ENCODE results near the gene ENAM. TPM values are rescaled to one million over a fixed set of nuclear protein-coding genes. Genes with fewer than 3 reads are reported as not detected.

Gene ENAM
- total RNA-seq, 1 experiment from 2014 or later, result not detected

DNA sequence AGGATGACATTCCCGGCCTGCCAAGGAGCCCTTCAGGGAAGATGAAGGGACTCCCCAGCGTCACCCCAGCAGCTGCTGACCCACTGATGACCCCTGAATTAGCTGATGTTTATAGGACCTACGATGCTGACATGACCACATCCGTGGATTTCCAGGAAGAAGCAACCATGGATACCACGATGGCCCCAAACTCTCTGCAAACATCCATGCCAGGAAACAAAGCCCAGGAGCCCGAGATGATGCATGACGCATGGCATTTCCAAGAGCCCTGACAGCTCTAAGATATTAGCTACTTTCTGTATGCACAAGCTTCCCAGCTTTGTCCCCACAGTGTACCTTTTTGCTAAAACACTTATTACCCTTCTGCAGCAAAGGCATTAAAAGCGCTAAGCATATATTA, 22.1 kb upstream of the ENAM start:
- Histone ChIP-seq H3K9me2 (ENCODE audit: insufficient read depth) (no peaks in the 10 kb centered on the region), H3K9ac (ENCODE audit: low read length) (no peak overlapping the region), H3K4me2 (ENCODE audit: low read length) (no peak overlapping the region), H3K36me3 (ENCODE audit: control insufficient read depth in 1 of 2, insufficient read depth in 2 of 2, low read length in 2 of 2) (no peaks in the 10 kb centered on the region), H2AFZ (ENCODE audit: low read depth, low read length, poor library complexity, severe bottlenecking) (no peak overlapping the region), H3K9me3 (ENCODE audit: control insufficient read depth in 1 of 2, insufficient read depth in 1 of 2, low read depth in 1 of 2, low read length in 2 of 2) (no peaks in the 10 kb centered on the region), H3K27me3 (ENCODE audit: insufficient read depth, low read length) (no peaks in the 10 kb centered on the region), H3K79me2 (ENCODE audit: insufficient read depth, low read length) (no peaks in the 10 kb centered on the region), H3K4me3 (replicated peaks in 1 of 2; ENCODE audit: low read depth in 1 of 2, low read length in 2 of 2) (no peak overlapping the region), H3K27ac (ENCODE audit: low read depth, low read length) (no peak overlapping the region), H3K4me1 (ENCODE audit: control insufficient read depth in 1 of 2, insufficient read depth in 2 of 2, low read length in 2 of 2) (no peaks in the 10 kb centered on the region), H4K20me1 (ENCODE audit: insufficient read depth) (no peaks in the 10 kb centered on the region)
- no TSS peak for BruUV-seq (replicated peaks)
- TF ChIP-seq, protein P1, sequence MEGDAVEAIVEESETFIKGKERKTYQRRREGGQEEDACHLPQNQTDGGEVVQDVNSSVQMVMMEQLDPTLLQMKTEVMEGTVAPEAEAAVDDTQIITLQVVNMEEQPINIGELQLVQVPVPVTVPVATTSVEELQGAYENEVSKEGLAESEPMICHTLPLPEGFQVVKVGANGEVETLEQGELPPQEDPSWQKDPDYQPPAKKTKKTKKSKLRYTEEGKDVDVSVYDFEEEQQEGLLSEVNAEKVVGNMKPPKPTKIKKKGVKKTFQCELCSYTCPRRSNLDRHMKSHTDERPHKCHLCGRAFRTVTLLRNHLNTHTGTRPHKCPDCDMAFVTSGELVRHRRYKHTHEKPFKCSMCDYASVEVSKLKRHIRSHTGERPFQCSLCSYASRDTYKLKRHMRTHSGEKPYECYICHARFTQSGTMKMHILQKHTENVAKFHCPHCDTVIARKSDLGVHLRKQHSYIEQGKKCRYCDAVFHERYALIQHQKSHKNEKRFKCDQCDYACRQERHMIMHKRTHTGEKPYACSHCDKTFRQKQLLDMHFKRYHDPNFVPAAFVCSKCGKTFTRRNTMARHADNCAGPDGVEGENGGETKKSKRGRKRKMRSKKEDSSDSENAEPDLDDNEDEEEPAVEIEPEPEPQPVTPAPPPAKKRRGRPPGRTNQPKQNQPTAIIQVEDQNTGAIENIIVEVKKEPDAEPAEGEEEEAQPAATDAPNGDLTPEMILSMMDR (IDR thresholded peaks at IDR 0.05 in 2 of 3, conservative IDR thresholded peaks at IDR 0.05 in 1 of 3; ENCODE audit: borderline replicate concordance in 1 of 3, insufficient read depth in 1 of 3, low read depth in 2 of 3, low read length in 2 of 3), result no peak
- CTCF ChIA-PET, result no interaction called here
- no peak for ATAC-seq
- RAD21 ChIA-PET (ENCODE audit: low non-redundant PET in 1 of 2, low total read pairs in 2 of 2, uncharacterized antibody in 2 of 2, unreplicated experiment in 2 of 2), result no interaction called here
- intact Hi-C loops (cut with micrococcal nuclease), result loop anchor here (10.0 kb wide), 3 partner anchors 408 to 1858 kb away; no protein-coding TSS in a partner anchor
- POLR2A ChIA-PET, result no interaction called here
- DNase-seq (ENCODE audit: low read depth, low spot score), result no peak

DNA sequence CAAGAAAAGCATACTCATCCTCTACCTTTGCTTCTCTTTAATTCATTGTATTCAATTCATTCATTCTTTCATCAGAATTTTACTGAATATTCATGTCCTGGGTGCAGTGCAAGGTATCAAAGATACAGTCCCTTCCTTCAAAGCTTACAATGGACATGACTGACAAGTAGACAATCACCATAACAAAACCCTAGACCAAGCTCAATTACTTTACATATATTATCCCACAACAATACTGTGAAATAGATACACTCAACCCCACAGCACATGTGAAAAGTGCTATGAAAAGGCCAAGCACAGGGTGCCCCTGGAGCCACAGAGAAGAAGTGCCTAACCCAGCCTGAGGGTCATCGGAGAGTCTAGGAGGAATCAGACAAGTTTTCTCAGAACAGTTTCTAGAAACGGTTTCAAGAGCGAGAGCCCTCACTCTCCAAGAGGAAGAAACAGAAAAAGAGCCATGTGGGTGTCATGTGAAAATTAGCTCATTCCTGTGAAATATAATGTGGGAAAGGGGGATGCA, 21.1 kb upstream of the ENAM start:
- Histone ChIP-seq H2AFZ (ENCODE audit: low read depth, low read length, poor library complexity, severe bottlenecking) (no peak overlapping the region), H4K20me1 (ENCODE audit: insufficient read depth) (no peaks in the 10 kb centered on the region), H3K27ac (ENCODE audit: low read depth, low read length) (no peak overlapping the region), H3K27me3 (ENCODE audit: insufficient read depth, low read length) (no peaks in the 10 kb centered on the region), H3K4me3 (replicated peaks in 1 of 2; ENCODE audit: low read depth in 1 of 2, low read length in 2 of 2) (no peak overlapping the region), H3K9me3 (ENCODE audit: control insufficient read depth in 1 of 2, insufficient read depth in 1 of 2, low read depth in 1 of 2, low read length in 2 of 2) (no peaks in the 10 kb centered on the region), H3K79me2 (ENCODE audit: insufficient read depth, low read length) (no peaks in the 10 kb centered on the region), H3K4me1 (ENCODE audit: control insufficient read depth in 1 of 2, insufficient read depth in 2 of 2, low read length in 2 of 2) (no peaks in the 10 kb centered on the region), H3K9me2 (ENCODE audit: insufficient read depth) (no peaks in the 10 kb centered on the region), H3K4me2 (ENCODE audit: low read length) (no peak overlapping the region), H3K9ac (ENCODE audit: low read length) (no peak overlapping the region), H3K36me3 (ENCODE audit: control insufficient read depth in 1 of 2, insufficient read depth in 2 of 2, low read length in 2 of 2) (no peaks in the 10 kb centered on the region)
- ATAC-seq (no peak), DNase-seq (ENCODE audit: low read depth, low spot score) (no peak)
- ChIA-PET RAD21 (ENCODE audit: low non-redundant PET in 1 of 2, low total read pairs in 2 of 2, uncharacterized antibody in 2 of 2, unreplicated experiment in 2 of 2) (no interaction called here), POLR2A (no interaction called here), CTCF (no interaction called here)
- TF ChIP-seq ELF1 (IDR thresholded peaks at IDR 0.05; ENCODE audit: borderline replicate concordance, low read depth) (no peak), JUND (IDR thresholded peaks at IDR 0.05) (no peak), ZFX (IDR thresholded peaks at IDR 0.05) (no peak), SP1 (IDR thresholded peaks at IDR 0.05; ENCODE audit: low read depth) (no peak), CBX3 (IDR thresholded peaks at IDR 0.05; ENCODE audit: low read depth) (no peak), EZH2 (IDR thresholded peaks at IDR 0.05) (no peak), TCF7L2 (IDR thresholded peaks at IDR 0.05; ENCODE audit: borderline replicate concordance, extremely low read depth, insufficient read depth, insufficient read length) (no peak), RAD21 (IDR thresholded peaks at IDR 0.05; ENCODE audit: low read depth) (no peak)
- TF ChIP-seq, protein P2, sequence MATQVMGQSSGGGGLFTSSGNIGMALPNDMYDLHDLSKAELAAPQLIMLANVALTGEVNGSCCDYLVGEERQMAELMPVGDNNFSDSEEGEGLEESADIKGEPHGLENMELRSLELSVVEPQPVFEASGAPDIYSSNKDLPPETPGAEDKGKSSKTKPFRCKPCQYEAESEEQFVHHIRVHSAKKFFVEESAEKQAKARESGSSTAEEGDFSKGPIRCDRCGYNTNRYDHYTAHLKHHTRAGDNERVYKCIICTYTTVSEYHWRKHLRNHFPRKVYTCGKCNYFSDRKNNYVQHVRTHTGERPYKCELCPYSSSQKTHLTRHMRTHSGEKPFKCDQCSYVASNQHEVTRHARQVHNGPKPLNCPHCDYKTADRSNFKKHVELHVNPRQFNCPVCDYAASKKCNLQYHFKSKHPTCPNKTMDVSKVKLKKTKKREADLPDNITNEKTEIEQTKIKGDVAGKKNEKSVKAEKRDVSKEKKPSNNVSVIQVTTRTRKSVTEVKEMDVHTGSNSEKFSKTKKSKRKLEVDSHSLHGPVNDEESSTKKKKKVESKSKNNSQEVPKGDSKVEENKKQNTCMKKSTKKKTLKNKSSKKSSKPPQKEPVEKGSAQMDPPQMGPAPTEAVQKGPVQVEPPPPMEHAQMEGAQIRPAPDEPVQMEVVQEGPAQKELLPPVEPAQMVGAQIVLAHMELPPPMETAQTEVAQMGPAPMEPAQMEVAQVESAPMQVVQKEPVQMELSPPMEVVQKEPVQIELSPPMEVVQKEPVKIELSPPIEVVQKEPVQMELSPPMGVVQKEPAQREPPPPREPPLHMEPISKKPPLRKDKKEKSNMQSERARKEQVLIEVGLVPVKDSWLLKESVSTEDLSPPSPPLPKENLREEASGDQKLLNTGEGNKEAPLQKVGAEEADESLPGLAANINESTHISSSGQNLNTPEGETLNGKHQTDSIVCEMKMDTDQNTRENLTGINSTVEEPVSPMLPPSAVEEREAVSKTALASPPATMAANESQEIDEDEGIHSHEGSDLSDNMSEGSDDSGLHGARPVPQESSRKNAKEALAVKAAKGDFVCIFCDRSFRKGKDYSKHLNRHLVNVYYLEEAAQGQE (IDR thresholded peaks at IDR 0.05; ENCODE audit: low read depth), result no peak
- TF ChIP-seq, protein P3, sequence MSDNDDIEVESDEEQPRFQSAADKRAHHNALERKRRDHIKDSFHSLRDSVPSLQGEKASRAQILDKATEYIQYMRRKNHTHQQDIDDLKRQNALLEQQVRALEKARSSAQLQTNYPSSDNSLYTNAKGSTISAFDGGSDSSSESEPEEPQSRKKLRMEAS (IDR thresholded peaks at IDR 0.05), result no peak
- intact Hi-C loops (cut with micrococcal nuclease), result loop anchor here (10.0 kb wide), 3 partner anchors 407 to 1857 kb away; no protein-coding TSS in a partner anchor
- BruUV-seq (replicated peaks), result no TSS peak
